Tibial nerve (tissue), 4 donors: ENCODE measurements around the gene MYO1D.

Experiments used
- EP300 ChIP-seq, 2 donors: sonication (generic); formaldehyde crosslinking; IDR thresholded peaks; one replicate each; pipeline ENCODE4 v1.6.1; 2017; ENCODE audit warnings: antibody characterized with exemption in 2 of 2, mild to moderate bottlenecking in 1 of 2
- POLR2A ChIP-seq, 2 donors: fragments of 450-650 bp; IDR thresholded peaks; one replicate each; pipeline ENCODE4 v1.6.1; 2017; ENCODE audit warnings: antibody characterized with exemption in 2 of 2, mild to moderate bottlenecking in 2 of 2, moderate library complexity in 2 of 2
- TF ChIP-seq, protein P1 (sequence below), 5 experiments: fragments of 200-600 bp in 3 of 5; fragments of 450-650 bp in 2 of 5; sonication (generic) in 3 of 5; IDR thresholded peaks; one replicate each; pipeline ENCODE4 v1.5.1; 2016 to 2019; ENCODE audit warnings: antibody characterized with exemption in 5 of 5, mild to moderate bottlenecking in 3 of 5, moderate library complexity in 2 of 5

DNA sequence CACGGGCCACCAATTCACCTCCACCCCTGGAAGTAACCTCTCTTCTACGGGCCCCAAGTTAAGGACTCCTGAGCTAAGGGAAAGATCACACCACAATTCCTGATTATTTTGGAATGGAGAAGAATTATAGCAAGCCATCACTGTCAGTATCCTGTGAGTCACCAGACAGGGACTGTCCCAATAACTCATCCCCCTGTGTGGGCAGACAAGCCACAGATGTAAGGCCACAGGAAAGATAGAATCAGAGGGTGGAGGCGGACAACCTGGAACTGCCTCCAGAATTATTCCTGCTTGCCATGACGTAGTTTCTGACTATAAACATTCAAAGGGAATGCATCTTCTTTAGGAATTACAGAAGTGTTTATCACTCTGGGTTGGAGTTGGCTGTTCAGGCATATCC is 5.8 kb upstream of the MYO1D start:
- TF ChIP-seq, protein P1, sequence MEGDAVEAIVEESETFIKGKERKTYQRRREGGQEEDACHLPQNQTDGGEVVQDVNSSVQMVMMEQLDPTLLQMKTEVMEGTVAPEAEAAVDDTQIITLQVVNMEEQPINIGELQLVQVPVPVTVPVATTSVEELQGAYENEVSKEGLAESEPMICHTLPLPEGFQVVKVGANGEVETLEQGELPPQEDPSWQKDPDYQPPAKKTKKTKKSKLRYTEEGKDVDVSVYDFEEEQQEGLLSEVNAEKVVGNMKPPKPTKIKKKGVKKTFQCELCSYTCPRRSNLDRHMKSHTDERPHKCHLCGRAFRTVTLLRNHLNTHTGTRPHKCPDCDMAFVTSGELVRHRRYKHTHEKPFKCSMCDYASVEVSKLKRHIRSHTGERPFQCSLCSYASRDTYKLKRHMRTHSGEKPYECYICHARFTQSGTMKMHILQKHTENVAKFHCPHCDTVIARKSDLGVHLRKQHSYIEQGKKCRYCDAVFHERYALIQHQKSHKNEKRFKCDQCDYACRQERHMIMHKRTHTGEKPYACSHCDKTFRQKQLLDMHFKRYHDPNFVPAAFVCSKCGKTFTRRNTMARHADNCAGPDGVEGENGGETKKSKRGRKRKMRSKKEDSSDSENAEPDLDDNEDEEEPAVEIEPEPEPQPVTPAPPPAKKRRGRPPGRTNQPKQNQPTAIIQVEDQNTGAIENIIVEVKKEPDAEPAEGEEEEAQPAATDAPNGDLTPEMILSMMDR (IDR thresholded peaks at IDR 0.05): no peak
- TF ChIP-seq POLR2A (IDR thresholded peaks at IDR 0.05) (no peak), EP300 (IDR thresholded peaks at IDR 0.05) (no peak)
